SU-DHL-6 (cell line): ENCODE data around the gene CDNF.
"Not testable (repeated sequence)": the region's sequence is repeated elsewhere in the genome, so short reads cannot be mapped to it uniquely, and the experiment has no call there.

ENCODE experiments used
- H2AFZ ChIP-seq: fragments of 200-600 bp; sonication (generic); 2 replicates; pipeline ENCODE4 v1.6.1; 2014; ENCODE audit warnings: low read depth, mild to moderate bottlenecking, moderate library complexity, mixed read lengths, antibody characterized with exemption, low read length; ENCODE audit not compliant: severe bottlenecking
- H3F3A ChIP-seq: fragments of 200-600 bp; shearing (Covaris generic); 2 replicates; pipeline ENCODE4 v1.6.0; 2016; ENCODE audit warnings: antibody characterized with exemption, mild to moderate bottlenecking; ENCODE audit not compliant: insufficient read depth
- H3K27ac ChIP-seq: fragments of 200-600 bp; sonication (generic); 2 replicates; pipeline ENCODE4 v1.5.1; 2016; ENCODE audit warnings: low read depth, mild to moderate bottlenecking, low read length, moderate library complexity, mixed read lengths
- H3K27me3 ChIP-seq: fragments of 200-600 bp; sonication (generic), shearing (Covaris generic); 2 replicates; pipeline ENCODE4 v1.6.0; 2014; ENCODE audit warnings: mild to moderate bottlenecking, low read length
- H3K36me3 ChIP-seq: fragments of 200-600 bp; sonication (generic); 2 replicates; pipeline ENCODE4 v1.6.1; 2014; ENCODE audit warnings: mild to moderate bottlenecking, low read length, mixed read lengths
- H3K4me2 ChIP-seq: fragments of 300-600, 200-600 bp; shearing (Covaris generic), sonication (generic); 2 replicates; pipeline ENCODE4 v1.6.0; 2014; ENCODE audit warnings: low read length, low read depth, mild to moderate bottlenecking; ENCODE audit not compliant: poor library complexity, severe bottlenecking
- H3K4me3 ChIP-seq: fragments of 200-600 bp; sonication (generic); 2 replicates; pipeline ENCODE4 v1.5.1; 2014; ENCODE audit warnings: antibody characterized with exemption, low read length, mild to moderate bottlenecking, mixed read lengths; ENCODE audit not compliant: insufficient read depth, poor library complexity, severe bottlenecking
- H3K79me2 ChIP-seq: fragments of 200-600 bp; sonication (generic); 2 replicates; pipeline ENCODE4 v1.6.1; 2014; ENCODE audit warnings: mild to moderate bottlenecking, low read length, moderate library complexity; ENCODE audit not compliant: insufficient read depth
- H3K9ac ChIP-seq: fragments of 200-600 bp; sonication (generic); 2 replicates; pipeline ENCODE4 v1.7.0; 2014; ENCODE audit warnings: mild to moderate bottlenecking, low read length
- H3K9me2 ChIP-seq: fragments of 200-600 bp; sonication (generic); replicated peaks from 2 replicates; pipeline ENCODE4 v1.6.1; 2014; ENCODE audit warnings: low read length; ENCODE audit not compliant: insufficient read depth
- H3K9me3 ChIP-seq: fragments of 200-600 bp; sonication (generic); 2 replicates; pipeline ENCODE4 v1.6.1; 2014; ENCODE audit warnings: low read length, mixed read lengths; ENCODE audit not compliant: insufficient read depth
- H4K20me1 ChIP-seq: fragments of 200-600 bp; sonication (generic); 2 replicates; pipeline ENCODE4 v1.6.1; 2014; ENCODE audit warnings: low read depth, mild to moderate bottlenecking, antibody characterized with exemption, low read length, moderate library complexity, mixed read lengths
- EZH2phosphoT487 ChIP-seq: fragments of 200-600 bp; sonication (generic), shearing (Covaris generic); conservative IDR thresholded peaks from 2 replicates; pipeline ENCODE4 v1.6.1; 2018; ENCODE audit warnings: mild to moderate bottlenecking, antibody characterized with exemption, low read length, moderate library complexity, mixed read lengths
- TF ChIP-seq, protein P1 (sequence below): fragments of 200-600 bp; sonication (generic); IDR thresholded peaks from one replicate; pipeline ENCODE4 v1.5.1; 2017; ENCODE audit warnings: antibody characterized with exemption, mild to moderate bottlenecking, low read length, moderate library complexity; ENCODE audit not compliant: insufficient read depth, poor library complexity, severe bottlenecking

Gene CDNF

DNA sequence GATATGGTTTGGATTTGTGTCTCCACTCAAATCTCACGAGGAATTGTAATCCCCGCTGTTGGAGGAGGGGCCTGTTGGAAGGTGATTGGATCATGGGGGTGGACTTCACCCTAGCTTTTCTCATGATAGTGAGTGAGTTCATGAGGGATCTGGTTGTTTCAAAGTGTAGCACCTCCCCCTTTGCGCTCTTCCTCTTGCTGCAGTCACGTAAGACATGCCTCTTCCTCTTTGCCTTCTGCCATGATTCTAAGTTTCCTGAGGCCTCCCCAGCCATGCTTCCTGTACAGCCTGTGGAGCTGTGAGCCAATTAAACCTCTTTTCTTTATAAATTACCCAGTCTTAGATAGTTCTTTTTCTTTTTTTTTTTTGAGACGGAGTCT is 17.1 kb downstream of the CDNF start:
- no peaks in the 10 kb centered on the region for H3K9me3 ChIP-seq
- no peaks in the 10 kb centered on the region for H3F3A ChIP-seq
- H3K36me3 ChIP-seq = no peaks in the 10 kb centered on the region
- no peaks in the 10 kb centered on the region for H3K9me2 ChIP-seq
- no peaks in the 10 kb centered on the region for H4K20me1 ChIP-seq
- H2AFZ ChIP-seq = no peak overlapping the region
- H3K27ac ChIP-seq = no peak overlapping the region
- H3K27me3 ChIP-seq = no peaks in the 10 kb centered on the region
- H3K9ac ChIP-seq = no peak overlapping the region
- no peak overlapping the region for H3K4me2 ChIP-seq
- no peak overlapping the region for H3K4me3 ChIP-seq
- TF ChIP-seq EZH2phosphoT487 = no peak
- TF ChIP-seq, protein P1, sequence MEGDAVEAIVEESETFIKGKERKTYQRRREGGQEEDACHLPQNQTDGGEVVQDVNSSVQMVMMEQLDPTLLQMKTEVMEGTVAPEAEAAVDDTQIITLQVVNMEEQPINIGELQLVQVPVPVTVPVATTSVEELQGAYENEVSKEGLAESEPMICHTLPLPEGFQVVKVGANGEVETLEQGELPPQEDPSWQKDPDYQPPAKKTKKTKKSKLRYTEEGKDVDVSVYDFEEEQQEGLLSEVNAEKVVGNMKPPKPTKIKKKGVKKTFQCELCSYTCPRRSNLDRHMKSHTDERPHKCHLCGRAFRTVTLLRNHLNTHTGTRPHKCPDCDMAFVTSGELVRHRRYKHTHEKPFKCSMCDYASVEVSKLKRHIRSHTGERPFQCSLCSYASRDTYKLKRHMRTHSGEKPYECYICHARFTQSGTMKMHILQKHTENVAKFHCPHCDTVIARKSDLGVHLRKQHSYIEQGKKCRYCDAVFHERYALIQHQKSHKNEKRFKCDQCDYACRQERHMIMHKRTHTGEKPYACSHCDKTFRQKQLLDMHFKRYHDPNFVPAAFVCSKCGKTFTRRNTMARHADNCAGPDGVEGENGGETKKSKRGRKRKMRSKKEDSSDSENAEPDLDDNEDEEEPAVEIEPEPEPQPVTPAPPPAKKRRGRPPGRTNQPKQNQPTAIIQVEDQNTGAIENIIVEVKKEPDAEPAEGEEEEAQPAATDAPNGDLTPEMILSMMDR = no peak
- H3K79me2 ChIP-seq = no peaks in the 10 kb centered on the region

DNA sequence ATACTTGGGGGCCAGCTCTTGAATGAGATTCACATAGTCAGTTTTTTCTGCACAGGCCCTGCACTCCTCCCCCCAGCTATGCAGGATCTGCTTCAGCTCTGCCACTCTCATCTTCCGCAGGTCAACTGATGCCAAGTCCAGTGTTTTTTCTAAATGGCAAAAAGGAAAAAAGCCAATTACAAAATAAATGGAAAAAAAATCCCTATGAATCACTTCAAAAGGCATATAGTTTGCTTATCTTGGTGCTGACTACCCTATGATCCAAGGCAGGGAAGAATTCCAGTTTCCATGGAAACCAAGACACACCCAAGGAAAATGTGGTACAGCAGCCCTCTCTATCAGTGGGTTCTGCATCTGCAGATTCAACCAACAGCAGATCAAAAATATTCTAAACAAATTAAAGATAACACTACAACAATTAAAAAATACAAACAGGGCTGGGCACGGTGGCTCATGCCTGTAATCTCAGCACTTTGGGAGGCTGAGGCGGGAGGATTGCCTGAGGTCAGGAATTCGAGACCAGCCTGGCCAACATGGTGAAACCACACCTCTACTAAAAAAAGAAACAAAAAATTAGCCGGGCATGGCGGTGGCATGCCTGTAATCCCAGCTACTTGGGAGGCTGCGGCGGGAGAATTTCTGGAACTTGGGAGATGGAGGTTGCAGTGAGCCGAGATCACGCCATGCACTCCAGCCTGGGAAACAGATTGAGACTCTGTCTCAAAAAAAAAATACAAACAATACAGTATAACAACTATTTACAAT is 17.6 kb downstream of the CDNF start:
- H3K9me3 ChIP-seq = no peaks in the 10 kb centered on the region

DNA sequence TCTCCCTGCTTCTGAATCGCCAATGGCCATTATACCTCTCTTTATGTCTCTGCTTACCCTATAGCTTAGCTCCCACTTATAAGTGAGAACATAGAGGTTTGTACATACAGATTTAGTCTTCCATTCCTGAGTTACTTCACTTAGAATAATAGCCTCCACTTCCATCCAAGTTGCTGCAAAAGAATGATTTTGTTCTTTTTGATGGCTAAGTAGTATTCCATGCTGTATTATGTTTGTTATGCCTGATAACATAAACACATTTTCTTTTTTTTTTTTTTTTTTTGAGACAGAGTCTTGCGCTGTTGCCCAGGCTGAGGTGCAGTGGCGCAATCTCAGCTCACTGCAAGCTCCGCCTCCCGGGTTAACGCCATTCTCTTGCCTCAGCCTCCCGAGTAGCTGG is 21.1 kb downstream of the CDNF start:
- not testable (repeated sequence) for H3F3A ChIP-seq, H3K9me3 ChIP-seq, H3K79me2 ChIP-seq, H3K36me3 ChIP-seq, H3K27ac ChIP-seq, H3K9me2 ChIP-seq, H3K27me3 ChIP-seq, H3K4me3 ChIP-seq, H3K4me2 ChIP-seq, H3K9ac ChIP-seq, H2AFZ ChIP-seq, H4K20me1 ChIP-seq

More for the DNA sequence above, 17.6 kb downstream of the CDNF start:
- TF ChIP-seq, protein P1 = no peak
- no peak for TF ChIP-seq EZH2phosphoT487
- H3K4me3 ChIP-seq = no peak overlapping the region
- H3K36me3 ChIP-seq = no peaks in the 10 kb centered on the region
- H3K9me2 ChIP-seq = no peaks in the 10 kb centered on the region
- H3K27ac ChIP-seq = no peak overlapping the region
- no peak overlapping the region for H2AFZ ChIP-seq
- no peaks in the 10 kb centered on the region for H3F3A ChIP-seq
- H3K9ac ChIP-seq = no peak overlapping the region
- H3K4me2 ChIP-seq = no peak overlapping the region
- no peaks in the 10 kb centered on the region for H3K27me3 ChIP-seq
- H4K20me1 ChIP-seq = no peaks in the 10 kb centered on the region
- no peaks in the 10 kb centered on the region for H3K79me2 ChIP-seq

DNA sequence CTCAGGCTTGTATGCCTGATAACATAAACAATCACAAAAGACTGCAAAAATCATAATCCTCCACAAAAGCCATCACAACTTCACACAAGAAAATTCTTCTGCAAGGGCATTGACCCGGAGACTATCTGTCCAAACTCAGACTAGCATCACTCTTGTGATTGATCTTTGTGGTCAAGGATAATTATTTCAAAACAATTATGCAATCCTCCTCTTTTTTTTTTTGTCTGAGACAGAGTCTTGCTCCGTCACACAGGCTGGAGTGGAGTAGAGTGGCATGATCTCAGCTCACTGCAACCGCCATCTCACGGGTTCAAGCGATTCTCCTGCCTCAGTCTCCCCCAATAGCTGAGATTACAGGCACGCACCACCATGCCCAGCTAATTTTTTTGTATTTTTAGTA is 22.2 kb downstream of the CDNF start:
- TF ChIP-seq, protein P1 = no peak
- TF ChIP-seq EZH2phosphoT487 = no peak
- H2AFZ ChIP-seq = no peak overlapping the region
- H3K9me3 ChIP-seq = no peaks in the 10 kb centered on the region
- H3K36me3 ChIP-seq = no peaks in the 10 kb centered on the region
- no peak overlapping the region for H3K4me3 ChIP-seq
- no peak overlapping the region for H3K27ac ChIP-seq
- H3K4me2 ChIP-seq = no peak overlapping the region
- H3K9me2 ChIP-seq = no peaks in the 10 kb centered on the region
- H4K20me1 ChIP-seq = no peaks in the 10 kb centered on the region
- no peaks in the 10 kb centered on the region for H3F3A ChIP-seq
- H3K27me3 ChIP-seq = no peaks in the 10 kb centered on the region
- H3K79me2 ChIP-seq = no peaks in the 10 kb centered on the region
- no peak overlapping the region for H3K9ac ChIP-seq
